Lower lobe of right lung (tissue), 2 donors: ENCODE data around the gene FILIP1L. TPM values are rescaled to one million over a fixed set of nuclear protein-coding genes. Genes with fewer than 3 reads are reported as not detected.
A peak's percentile ranks its signal among the peaks of the same experiment; 100 is the strongest.

Experiments used
- ATAC-seq, 2 donors: fragments of 200-7000 bp; cut with Tn5 transposase; one replicate each; pipeline ENCODE4 v1.9.1; 2020 to 2022; ENCODE audit warnings: mild to moderate bottlenecking in 2 of 2, moderate library complexity in 2 of 2
- DNase-seq: peaks from one replicate; pipeline ENCODE4 v3.0.0-alpha.2; 2020
- H3K27ac ChIP-seq: fragments of 200-600 bp; one replicate; pipeline ENCODE4 v1.8.0; 2022
- H3K27me3 ChIP-seq: fragments of 200-600 bp; one replicate; pipeline ENCODE4 v1.8.0; 2022; ENCODE audit warnings: low read depth
- H3K36me3 ChIP-seq: fragments of 200-600 bp; one replicate; pipeline ENCODE4 v1.8.0; 2022; ENCODE audit warnings: mild to moderate bottlenecking
- H3K4me1 ChIP-seq: fragments of 200-600 bp; one replicate; pipeline ENCODE4 v1.8.0; 2022
- H3K4me3 ChIP-seq: fragments of 200-600 bp; one replicate; pipeline ENCODE4 v1.8.0; 2022; ENCODE audit warnings: mild to moderate bottlenecking
- H3K9me3 ChIP-seq: fragments of 200-600 bp; one replicate; pipeline ENCODE4 v1.8.0; 2022
- intact Hi-C: fragments of 100-400 bp; cut with DNase I; formaldehyde crosslinking; loops from one replicate; pipeline ENCODE4 v1.11.0; 2022
- total RNA-seq: library from RNA; stranded (reverse); fragmentation: NEBNext Ultra II Directional; extraction: Animal tissue kit (Norgen Biotek cat#: 25700); gene quantifications from one replicate; pipeline ENCODE4 v1.2.1, GENCODE V29; 2021
- TF ChIP-seq, protein P1 (sequence below): fragments of 200-600 bp; IDR thresholded peaks from one replicate; pipeline ENCODE4 v1.8.0; 2022; ENCODE audit warnings: antibody characterized with exemption, mild to moderate bottlenecking
- donor health status: DM: no; HTN: yes; CAD: no; lungs with severe emphysema.

FILIP1L gene
- total RNA-seq, 1 donor from 2014 or later: 25.0 TPM

GRCh38 chr3:99970198-99970597 is 144.1 kb downstream of the FILIP1L start:
- no peak for DNase-seq
- Histone ChIP-seq H3K36me3 (no peaks in the 10 kb centered on the region), H3K27me3 (no peaks in the 10 kb centered on the region), H3K4me1 (no peaks in the 10 kb centered on the region), H3K27ac (no peak overlapping the region), H3K4me3 (no peak overlapping the region), H3K9me3 (no peaks in the 10 kb centered on the region)
- TF ChIP-seq, protein P1, sequence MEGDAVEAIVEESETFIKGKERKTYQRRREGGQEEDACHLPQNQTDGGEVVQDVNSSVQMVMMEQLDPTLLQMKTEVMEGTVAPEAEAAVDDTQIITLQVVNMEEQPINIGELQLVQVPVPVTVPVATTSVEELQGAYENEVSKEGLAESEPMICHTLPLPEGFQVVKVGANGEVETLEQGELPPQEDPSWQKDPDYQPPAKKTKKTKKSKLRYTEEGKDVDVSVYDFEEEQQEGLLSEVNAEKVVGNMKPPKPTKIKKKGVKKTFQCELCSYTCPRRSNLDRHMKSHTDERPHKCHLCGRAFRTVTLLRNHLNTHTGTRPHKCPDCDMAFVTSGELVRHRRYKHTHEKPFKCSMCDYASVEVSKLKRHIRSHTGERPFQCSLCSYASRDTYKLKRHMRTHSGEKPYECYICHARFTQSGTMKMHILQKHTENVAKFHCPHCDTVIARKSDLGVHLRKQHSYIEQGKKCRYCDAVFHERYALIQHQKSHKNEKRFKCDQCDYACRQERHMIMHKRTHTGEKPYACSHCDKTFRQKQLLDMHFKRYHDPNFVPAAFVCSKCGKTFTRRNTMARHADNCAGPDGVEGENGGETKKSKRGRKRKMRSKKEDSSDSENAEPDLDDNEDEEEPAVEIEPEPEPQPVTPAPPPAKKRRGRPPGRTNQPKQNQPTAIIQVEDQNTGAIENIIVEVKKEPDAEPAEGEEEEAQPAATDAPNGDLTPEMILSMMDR: no peak
- ATAC-seq: no peak
- intact Hi-C loops: no loop called here

DNA sequence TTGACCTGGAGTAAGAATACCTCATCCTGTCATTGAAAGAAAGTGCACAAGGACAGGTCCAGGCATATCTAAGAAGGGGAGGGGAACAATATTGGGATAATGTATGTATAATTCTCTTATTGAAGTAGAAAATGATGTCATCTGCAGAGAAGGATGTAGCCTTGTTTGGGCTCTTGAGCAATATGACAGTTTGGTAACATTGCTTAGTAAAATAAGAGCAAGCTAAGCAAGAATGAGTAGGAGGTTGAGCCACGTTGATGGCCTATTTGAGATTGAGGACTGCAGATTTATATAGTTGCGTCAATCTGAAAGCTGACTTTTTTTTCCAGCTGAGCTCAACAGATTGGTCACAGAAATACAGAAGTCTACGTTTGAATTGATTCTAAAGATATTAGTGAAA is 145.2 kb downstream of the FILIP1L start:
- H3K36me3 ChIP-seq: no peaks in the 10 kb centered on the region
- no peaks in the 10 kb centered on the region for H3K9me3 ChIP-seq
- ATAC-seq (peak; percentile 28 to 59), DNase-seq (no peak)
- no peak overlapping the region for H3K4me3 ChIP-seq
- intact Hi-C loops: no loop called here
- H3K27me3 ChIP-seq: no peaks in the 10 kb centered on the region
- no peak overlapping the region for H3K27ac ChIP-seq
- H3K4me1 ChIP-seq: no peaks in the 10 kb centered on the region
- TF ChIP-seq, protein P1: no peak

GRCh38 chr3:99967796-99968195 is 146.5 kb downstream of the FILIP1L start:
- DNase-seq: no peak
- H3K27me3 ChIP-seq: no peaks in the 10 kb centered on the region
- ATAC-seq: no peak
- H3K36me3 ChIP-seq: no peaks in the 10 kb centered on the region
- TF ChIP-seq, protein P1: no peak
- intact Hi-C loops: no loop called here
- H3K4me1 ChIP-seq: no peaks in the 10 kb centered on the region
- no peaks in the 10 kb centered on the region for H3K9me3 ChIP-seq
- no peak overlapping the region for H3K4me3 ChIP-seq
- H3K27ac ChIP-seq: no peak overlapping the region

GRCh38 chr3:99966662-99967416 is 147.5 kb downstream of the FILIP1L start:
- Histone ChIP-seq H3K4me3 (no peak overlapping the region), H3K36me3 (no peaks in the 10 kb centered on the region), H3K27ac (no peak overlapping the region), H3K4me1 (no peaks in the 10 kb centered on the region), H3K9me3 (no peaks in the 10 kb centered on the region), H3K27me3 (no peaks in the 10 kb centered on the region)
- intact Hi-C loops: no loop called here
- ATAC-seq (no peak), DNase-seq (no peak)
- TF ChIP-seq, protein P1: no peak

DNA sequence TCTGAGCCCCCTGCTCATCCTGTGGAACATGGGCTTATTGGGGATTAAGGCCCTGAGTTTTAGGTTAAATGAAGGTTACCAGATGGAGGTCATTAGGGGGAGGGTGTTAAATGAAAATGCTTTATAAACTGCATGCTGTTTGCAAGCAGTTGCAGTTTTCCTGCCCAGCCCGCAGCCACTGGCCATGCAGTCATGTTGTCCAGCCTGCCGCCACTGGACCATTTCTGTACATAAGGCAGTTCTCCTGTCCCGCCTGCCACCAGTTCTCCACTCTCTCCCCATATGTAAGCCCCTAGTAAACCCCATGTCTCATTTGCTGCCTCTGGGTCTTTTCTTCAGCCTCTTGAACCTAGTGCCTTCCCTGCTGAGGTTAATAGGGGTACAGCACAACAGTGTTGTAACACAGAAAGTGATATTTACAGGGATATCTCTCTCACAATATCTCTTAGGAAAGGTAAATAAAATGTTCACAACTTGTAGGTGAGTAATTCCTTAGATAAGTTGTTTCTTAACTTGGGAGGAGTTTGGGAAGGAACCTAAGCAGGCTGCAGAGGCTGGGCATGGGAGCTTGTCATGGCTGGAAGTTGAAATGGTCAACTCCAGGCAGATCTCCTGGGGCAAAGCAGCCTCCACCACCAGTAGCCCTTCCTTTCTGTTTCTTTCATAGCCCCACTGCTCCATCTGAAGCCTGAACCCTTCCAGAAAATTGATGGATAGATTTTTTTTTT is 148.5 kb downstream of the FILIP1L start:
- TF ChIP-seq, protein P1: no peak
- H3K36me3 ChIP-seq: no peaks in the 10 kb centered on the region
- ATAC-seq (no peak), DNase-seq (no peak)
- no peaks in the 10 kb centered on the region for H3K4me1 ChIP-seq
- no peak overlapping the region for H3K27ac ChIP-seq
- H3K4me3 ChIP-seq: no peak overlapping the region
- no peaks in the 10 kb centered on the region for H3K9me3 ChIP-seq
- H3K27me3 ChIP-seq: no peaks in the 10 kb centered on the region
- intact Hi-C loops: no loop called here
